K562 treated with DMSO at 1 percent for 4 hours (cell line): ENCODE results near the gene PFDN6. TPM values are rescaled to one million over a fixed set of nuclear protein-coding genes. Genes with fewer than 3 reads are reported as not detected.

Experiments
- total RNA-seq: library from RNA; unstranded; fragments of 300-600 nt; gene quantifications from 2 replicates; pipeline ENCODE4 v1.2.3, GENCODE V29; 2022; ENCODE audit not compliant: insufficient read depth

Gene PFDN6
- total RNA-seq = 155 and 182 TPM in 2 replicates

DNA sequence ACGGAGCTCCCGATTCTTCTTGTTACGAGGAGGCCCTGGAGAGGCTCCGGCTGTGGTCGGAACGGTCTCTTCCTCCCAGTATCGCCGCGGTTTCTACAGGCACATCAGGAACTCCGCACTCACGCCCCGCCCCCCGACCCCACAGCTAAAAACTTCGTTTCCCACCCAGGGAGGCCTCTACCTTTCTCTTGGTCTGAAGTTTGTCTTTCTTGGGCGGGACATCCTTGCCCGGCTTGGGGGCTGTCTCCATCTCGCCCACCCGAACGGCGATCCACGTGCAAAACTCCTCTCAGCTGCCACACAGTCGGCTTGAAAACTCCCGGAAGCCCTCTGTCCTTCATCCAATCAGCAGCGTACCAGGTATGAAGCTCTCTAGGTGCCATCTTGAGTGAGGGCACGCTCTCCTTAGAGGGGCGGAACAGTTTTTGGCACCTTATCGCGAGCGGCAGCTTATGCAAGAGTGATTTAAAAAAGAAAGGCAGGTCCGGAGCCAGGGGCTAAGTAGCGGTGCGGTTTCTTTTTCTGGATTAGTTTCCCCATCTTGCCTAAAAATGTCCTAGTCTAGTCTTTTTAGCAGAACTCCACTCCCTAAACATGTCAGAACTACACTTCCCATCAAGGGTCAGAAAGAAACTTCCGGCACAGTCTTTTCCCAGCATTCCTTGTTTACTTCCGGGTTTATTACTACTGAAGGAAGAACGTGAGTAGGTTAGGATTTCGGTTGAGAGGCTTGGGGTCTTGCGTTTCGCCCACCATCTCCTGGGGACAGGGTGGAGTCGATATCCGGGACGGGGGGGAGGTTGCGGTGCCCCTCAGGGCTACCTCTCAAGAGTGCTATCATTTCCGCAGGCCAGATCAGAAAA, at the start of gene PFDN6, which contains the start of gene WDR46:
PFDN6 (plus strand) TSS at position 681 of the 863 bp plus-strand sequence. CDS start 256 bp downstream, outside the sequence.
WDR46 (minus strand) TSS at position 319 of the 863 bp plus-strand sequence; CDS start at position 250, 69 bp downstream.

DNA sequence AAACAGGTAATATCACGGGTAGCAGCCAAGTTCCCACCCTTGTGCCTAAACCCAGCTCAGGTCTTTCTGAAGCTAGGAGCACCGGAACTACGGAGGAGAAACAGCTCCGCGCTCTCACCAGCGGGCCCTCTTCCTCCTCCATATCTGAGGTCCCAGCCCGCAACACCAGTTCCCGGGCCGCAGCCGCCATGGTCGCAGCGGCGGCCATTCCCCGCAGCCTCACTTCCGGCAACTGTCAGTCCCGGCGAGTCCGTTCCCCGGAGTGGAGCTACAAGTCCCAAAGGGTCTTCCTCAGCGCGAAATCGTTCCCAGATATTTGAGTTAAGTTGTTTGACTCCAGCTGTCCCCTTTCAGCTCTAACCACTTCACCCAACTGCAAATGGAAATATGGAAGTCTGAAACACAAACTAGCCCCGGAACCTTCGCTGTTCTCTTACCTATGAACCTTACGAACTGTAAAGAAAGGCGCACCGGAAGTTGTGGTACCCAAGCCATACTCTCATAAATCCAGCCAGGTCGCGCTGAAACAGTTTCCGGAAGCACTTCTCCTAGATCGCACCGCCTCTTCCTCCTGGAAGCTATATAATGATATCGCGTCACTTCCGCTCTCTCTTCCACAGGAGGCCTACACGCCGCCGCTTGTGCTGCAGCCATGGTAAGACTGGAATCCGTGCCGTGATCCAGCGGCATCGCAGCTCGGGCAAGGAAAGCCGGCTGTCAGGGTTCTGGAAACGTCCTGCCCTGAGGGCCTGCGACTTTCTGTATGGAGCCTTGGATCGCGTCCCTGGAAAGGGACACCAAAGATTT, 17.7 kb upstream of the PFDN6 start, which contains the start of the genes RPS18 and VPS52:
RPS18 (plus strand) TSS at position 608 of the 807 bp plus-strand sequence; CDS start at position 653, 45 bp downstream.
VPS52 (minus strand) TSS at position 409 of the 807 bp plus-strand sequence; CDS start at position 208, 201 bp downstream.

DNA sequence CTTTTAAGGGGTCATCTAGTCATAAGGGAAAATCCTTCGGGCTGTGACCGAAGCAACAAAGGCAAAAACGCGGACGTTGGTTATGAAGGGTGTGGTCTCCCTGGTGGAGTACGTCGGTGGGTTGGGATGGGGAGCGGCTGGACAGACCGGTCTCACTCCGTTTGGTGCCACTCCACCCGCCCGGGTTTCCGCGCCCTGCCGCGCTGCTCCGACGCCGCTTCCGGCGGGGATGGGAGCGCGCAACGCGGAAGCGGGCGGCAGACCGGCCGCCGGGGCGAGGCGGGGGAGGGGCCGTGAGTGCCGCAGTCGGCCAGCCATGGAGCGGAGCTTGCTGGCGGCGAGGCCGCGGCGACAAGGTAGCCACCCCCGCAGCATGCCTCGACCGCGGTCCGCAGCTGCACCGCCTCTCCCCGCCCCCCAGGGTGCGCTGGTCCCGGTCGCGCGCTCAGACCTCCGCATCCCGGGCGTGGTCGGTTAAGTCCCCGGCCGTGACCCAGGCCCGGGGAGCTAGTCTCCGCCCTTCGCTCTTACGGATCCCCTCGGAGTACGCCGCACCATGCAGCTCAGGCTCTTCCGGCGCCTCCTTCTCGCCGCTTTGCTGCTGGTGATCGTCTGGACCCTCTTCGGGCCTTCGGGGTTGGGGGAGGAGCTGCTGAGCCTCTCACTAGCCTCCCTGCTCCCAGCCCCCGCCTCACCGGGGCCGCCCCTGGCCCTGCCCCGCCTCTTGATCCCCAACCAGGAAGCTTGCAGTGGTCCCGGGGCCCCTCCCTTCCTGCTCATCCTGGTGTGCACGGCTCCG, 12.3 kb upstream of the PFDN6 start, which contains the start of gene B3GALT4:
B3GALT4 (plus strand) TSS at position 260 of the 799 bp plus-strand sequence; CDS start at position 557, 297 bp downstream.

DNA sequence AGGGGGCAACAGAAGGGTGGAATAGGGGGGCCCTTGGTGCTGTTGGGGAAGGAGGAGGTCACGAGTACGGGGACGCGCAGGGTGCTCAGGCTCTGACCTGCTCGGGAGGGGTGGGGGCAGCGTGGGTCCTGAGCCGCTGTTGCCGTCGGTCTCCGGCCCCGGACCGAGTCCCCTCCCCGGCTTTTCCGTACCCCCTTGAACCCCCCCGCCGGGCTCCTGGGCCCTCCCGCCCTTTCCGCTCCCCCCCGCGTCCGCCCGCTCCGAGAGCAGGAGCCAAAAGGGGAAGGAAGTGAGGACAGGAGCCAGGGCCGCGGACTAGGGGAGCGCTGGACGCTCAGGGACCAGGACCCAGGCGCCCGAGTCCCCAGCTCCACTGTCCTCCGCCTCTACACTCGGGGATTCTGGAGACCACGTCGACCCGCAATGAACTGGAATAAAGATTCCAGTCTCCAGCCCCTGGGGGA, 9.4 kb downstream of the PFDN6 start, which contains the start of gene RGL2:
RGL2 (minus strand) TSS at position 170 of the 464 bp plus-strand sequence. CDS start 332 bp downstream, outside the sequence.

DNA sequence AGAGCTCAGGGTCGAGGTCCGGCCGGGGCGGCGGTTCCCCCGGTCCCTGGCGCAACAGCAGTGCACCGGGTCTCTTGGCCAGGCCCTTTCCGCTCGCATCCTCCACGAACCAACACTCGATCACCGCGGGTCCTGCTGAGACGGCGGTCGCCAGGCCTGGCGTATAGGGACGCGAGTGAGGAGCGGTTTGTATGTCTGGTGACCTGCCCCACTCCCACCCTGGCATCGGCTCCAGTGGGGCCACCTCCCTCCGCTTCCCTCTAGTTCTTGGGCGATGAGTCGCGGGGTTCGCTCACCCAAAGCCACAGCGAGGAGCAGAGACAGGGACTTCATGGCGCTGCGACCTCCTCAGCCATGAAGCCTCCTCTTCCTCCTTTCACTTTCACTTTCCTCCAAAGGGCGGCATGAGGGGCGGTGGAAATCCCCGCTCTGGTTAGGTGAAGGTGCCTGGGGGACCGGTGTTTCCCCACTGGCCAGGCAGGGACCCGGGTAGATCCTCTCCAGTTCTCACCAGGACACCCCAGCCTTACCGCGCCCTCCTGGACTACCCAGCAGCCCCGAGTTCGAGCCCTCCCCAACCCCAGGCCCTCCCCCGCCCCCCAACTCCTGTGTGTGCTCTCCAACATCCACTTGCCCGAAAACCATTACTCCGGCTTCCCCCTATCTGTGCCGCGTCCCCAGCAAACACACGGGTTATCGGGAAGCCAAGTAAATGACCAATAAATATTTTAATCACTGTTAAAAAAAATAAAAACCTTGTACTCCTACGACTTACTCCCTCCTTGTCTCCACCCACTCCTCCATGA, 24.5 kb downstream of the PFDN6 start, which contains the start of gene TAPBP:
TAPBP (minus strand) TSS at position 370 of the 806 bp plus-strand sequence; CDS start at position 333, 37 bp downstream.

DNA sequence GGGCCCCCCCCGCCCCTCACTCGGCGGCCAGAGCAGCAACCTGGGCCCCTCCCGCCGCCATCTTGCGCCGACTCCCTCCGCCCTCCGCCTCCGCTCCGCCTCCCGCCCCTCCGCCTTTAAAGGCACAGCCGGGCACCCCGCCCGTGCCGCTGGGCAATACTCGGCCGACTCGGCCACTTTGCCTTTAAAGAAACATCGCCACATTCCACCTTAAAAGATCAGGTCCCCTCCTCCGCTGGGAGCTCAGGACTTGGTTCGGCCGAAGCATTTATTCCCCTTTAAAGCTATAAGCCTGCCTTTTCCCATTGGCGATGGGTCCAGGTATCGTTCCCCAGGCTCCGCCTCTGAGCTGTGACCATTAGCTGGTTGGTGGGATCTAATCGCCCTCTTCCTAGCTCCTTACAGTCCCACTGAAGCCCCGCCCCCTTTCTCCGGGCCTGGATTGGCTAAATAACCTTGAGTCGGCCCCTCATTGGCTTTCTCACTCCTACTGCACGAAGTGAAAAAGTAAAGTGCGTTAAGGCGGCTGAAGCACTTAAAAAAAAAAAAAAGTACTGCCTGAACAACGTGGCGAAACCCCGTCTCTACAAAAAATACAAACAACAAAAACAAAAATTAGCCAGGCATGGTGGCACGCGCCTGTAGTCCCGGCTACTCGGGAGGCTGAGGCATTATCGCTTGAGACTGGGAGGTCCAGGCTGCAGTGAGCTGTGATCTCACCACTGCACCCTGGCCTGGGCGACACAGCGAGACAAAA, 28.4 kb downstream of the PFDN6 start, which contains the start of gene ZBTB22:
ZBTB22 (minus strand) TSS at position 76 of the 757 bp plus-strand sequence. CDS start 828 bp downstream, outside the sequence.

Other genes with a start within 250 kb of the PFDN6 start
- gene HLA-DPA1, start 216.0 kb upstream of the PFDN6 start, total RNA-seq = not detected in 2 replicates
- not detected in 2 replicates for gene HLA-DPB1, start 213.6 kb upstream of the PFDN6 start, total RNA-seq
- gene COL11A2, start 97.1 kb upstream of the PFDN6 start, total RNA-seq = 0.17 and 0.19 TPM in 2 replicates
- 26.4 and 32.8 TPM in 2 replicates for gene RXRB, start 88.9 kb upstream of the PFDN6 start, total RNA-seq
- 148 and 178 TPM in 2 replicates for gene SLC39A7, start 88.7 kb upstream of the PFDN6 start, total RNA-seq
- 10.2 and 19.0 TPM in 2 replicates for gene HSD17B8, start 84.9 kb upstream of the PFDN6 start, total RNA-seq
- 48.6 and 58.0 TPM in 2 replicates for gene RING1, start 81.1 kb upstream of the PFDN6 start, total RNA-seq
- gene VPS52, start 17.7 kb upstream of the PFDN6 start, total RNA-seq = 25.9 and 40.7 TPM in 2 replicates
- 12,597 and 13,607 TPM in 2 replicates for gene RPS18, start 17.5 kb upstream of the PFDN6 start, total RNA-seq
- 0.64 and 1.3 TPM in 2 replicates for gene B3GALT4, start 12.5 kb upstream of the PFDN6 start, total RNA-seq
- gene WDR46, start 362 bp upstream of the PFDN6 start, total RNA-seq = 53.8 and 54.5 TPM in 2 replicates
- 31.0 and 34.6 TPM in 2 replicates for gene RGL2, start 9.3 kb downstream of the PFDN6 start, total RNA-seq
- 141 and 157 TPM in 2 replicates for gene TAPBP, start 24.5 kb downstream of the PFDN6 start, total RNA-seq
- gene ZBTB22, start 28.1 kb downstream of the PFDN6 start, total RNA-seq = 6.4 and 8.1 TPM in 2 replicates
- gene DAXX, start 33.4 kb downstream of the PFDN6 start, total RNA-seq = 48.7 and 57.6 TPM in 2 replicates
- 83.0 and 95.7 TPM in 2 replicates for gene KIFC1, start 102.2 kb downstream of the PFDN6 start, total RNA-seq
- 62.6 and 67.2 TPM in 2 replicates for gene PHF1, start 121.4 kb downstream of the PFDN6 start, total RNA-seq
- gene CUTA, start 128.5 kb downstream of the PFDN6 start, total RNA-seq = 395 and 427 TPM in 2 replicates
- 6.6 and 10.9 TPM in 2 replicates for gene SYNGAP1, start 130.5 kb downstream of the PFDN6 start, total RNA-seq
- 10.4 and 11.8 TPM in 2 replicates for gene ZBTB9, start 165.0 kb downstream of the PFDN6 start, total RNA-seq